ENCODE results near the gene HMGN4. TPM values are rescaled to one million over a fixed set of nuclear protein-coding genes. Genes with fewer than 3 reads are reported as not detected.
A peak's percentile ranks its signal among the peaks of the same experiment; 100 is the strongest.

The HMGN4 gene
- total and polyA plus RNA-seq, 9 of the 15 experiments (the other 6 are each of a cell fraction or from before 2014, with no cell fraction given) = 35.4 to 134 (median 94.1) TPM

DNA sequence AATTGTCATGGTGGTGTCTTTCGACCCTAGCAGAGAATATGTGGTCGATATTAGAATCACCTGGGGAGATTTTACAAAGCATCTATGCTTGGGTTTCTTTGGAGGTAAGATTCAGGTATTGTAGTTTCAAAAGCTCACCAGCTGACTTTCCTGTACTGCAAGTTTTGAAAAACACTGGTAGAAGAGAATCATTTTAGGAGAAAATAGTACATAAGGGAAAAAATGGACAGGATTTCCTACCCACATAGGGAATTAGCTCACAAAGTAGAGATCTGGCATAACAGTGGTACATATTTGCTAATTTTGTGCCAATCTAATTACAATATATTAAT lies 31.2 kb downstream of the HMGN4 start (continued):
- TF ChIP-seq EP400 (IDR thresholded peaks at IDR 0.05) = no peak
- no peak for TF ChIP-seq SMARCE1 (IDR thresholded peaks at IDR 0.05)
- no peak for TF ChIP-seq NR2C2 (CRISPR knock-in tag; IDR thresholded peaks at IDR 0.05)
- no peak for TF ChIP-seq NR2C2 (tag; IDR thresholded peaks at IDR 0.05)
- no peak for TF ChIP-seq ZKSCAN1 (IDR thresholded peaks at IDR 0.05; ENCODE audit: low read depth, low read length)
- peak; percentile 12 for TF ChIP-seq CHD4 (IDR thresholded peaks at IDR 0.05; ENCODE audit: insufficient read depth, insufficient replicate concordance, low read depth, low read length, poor library complexity, severe bottlenecking)
- TF ChIP-seq PHF8 (IDR thresholded peaks at IDR 0.05; ENCODE audit: borderline replicate concordance, low read length) = no peak
- TF ChIP-seq, protein P1, sequence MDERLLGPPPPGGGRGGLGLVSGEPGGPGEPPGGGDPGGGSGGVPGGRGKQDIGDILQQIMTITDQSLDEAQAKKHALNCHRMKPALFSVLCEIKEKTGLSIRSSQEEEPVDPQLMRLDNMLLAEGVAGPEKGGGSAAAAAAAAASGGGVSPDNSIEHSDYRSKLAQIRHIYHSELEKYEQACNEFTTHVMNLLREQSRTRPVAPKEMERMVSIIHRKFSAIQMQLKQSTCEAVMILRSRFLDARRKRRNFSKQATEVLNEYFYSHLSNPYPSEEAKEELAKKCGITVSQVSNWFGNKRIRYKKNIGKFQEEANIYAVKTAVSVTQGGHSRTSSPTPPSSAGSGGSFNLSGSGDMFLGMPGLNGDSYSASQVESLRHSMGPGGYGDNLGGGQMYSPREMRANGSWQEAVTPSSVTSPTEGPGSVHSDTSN (CRISPR knock-in tag; IDR thresholded peaks at IDR 0.05; ENCODE audit: low read depth) = no peak
- TF ChIP-seq, protein P1 (tag; conservative IDR thresholded peaks at IDR 0.05; ENCODE audit: low read depth) = no peak
- TF ChIP-seq GATAD2A (IDR thresholded peaks at IDR 0.05) = peak; percentile 65; the same call in 1 of the 2 replicates
- no peak for TF ChIP-seq FOXJ2 (tag; IDR thresholded peaks at IDR 0.05)
- TF ChIP-seq SP1 (CRISPR knock-in tag; IDR thresholded peaks at IDR 0.05) = no peak
- TF ChIP-seq FOXM1 (IDR thresholded peaks at IDR 0.05; ENCODE audit: low read depth) = 0 out of 2 replicates have a peak, but pooled peaks have one; percentile 0
- TF ChIP-seq FOXM1 (CRISPR knock-in tag; IDR thresholded peaks at IDR 0.05; ENCODE audit: low read depth) = no peak
- TF ChIP-seq HIVEP1 (CRISPR knock-in tag; IDR thresholded peaks at IDR 0.05) = no peak
- no peak for TF ChIP-seq DIDO1 (tag; IDR thresholded peaks at IDR 0.05; ENCODE audit: low read depth)
- TF ChIP-seq ZNF696 (CRISPR knock-in tag; conservative IDR thresholded peaks at IDR 0.05) = no peak
- TF ChIP-seq, protein P2, sequence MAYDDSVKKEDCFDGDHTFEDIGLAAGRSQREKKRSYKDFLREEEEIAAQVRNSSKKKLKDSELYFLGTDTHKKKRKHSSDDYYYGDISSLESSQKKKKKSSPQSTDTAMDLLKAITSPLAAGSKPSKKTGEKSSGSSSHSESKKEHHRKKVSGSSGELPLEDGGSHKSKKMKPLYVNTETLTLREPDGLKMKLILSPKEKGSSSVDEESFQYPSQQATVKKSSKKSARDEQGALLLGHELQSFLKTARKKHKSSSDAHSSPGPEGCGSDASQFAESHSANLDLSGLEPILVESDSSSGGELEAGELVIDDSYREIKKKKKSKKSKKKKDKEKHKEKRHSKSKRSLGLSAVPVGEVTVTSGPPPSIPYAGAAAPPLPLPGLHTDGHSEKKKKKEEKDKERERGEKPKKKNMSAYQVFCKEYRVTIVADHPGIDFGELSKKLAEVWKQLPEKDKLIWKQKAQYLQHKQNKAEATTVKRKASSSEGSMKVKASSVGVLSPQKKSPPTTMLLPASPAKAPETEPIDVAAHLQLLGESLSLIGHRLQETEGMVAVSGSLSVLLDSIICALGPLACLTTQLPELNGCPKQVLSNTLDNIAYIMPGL (CRISPR knock-in tag; IDR thresholded peaks at IDR 0.05) = no peak
- TF ChIP-seq BACH1 (tag; IDR thresholded peaks at IDR 0.05) = no peak; the same call in 1 of the 2 replicates
- 0 out of 2 replicates have a peak, but pooled peaks have one; percentile 26 for TF ChIP-seq PML (IDR thresholded peaks at IDR 0.05; ENCODE audit: low read length)
- TF ChIP-seq RBM15 (IDR thresholded peaks at IDR 0.05; ENCODE audit: insufficient read depth, low read length) = no peak

Data from K562 (cell line).